A673 (cell line): ENCODE data around the gene UTP20.

Experiments used
- EZH2 ChIP-seq: fragments of 200-600 bp; sonication (generic); IDR thresholded peaks from 2 replicates; pipeline ENCODE4 v1.6.1; 2017; ENCODE audit warnings: borderline replicate concordance, low read depth, mild to moderate bottlenecking, mixed read lengths, antibody characterized with exemption, low read length; ENCODE audit not compliant: poor library complexity, severe bottlenecking
- TF ChIP-seq, protein P1 (sequence below): fragments of 300-800, 200-600 bp; sonication (generic); conservative IDR thresholded peaks from 2 replicates; pipeline ENCODE4 v1.5.1; 2017; ENCODE audit warnings: low read depth, mild to moderate bottlenecking, antibody characterized with exemption, low read length, moderate library complexity, mixed read lengths

DNA sequence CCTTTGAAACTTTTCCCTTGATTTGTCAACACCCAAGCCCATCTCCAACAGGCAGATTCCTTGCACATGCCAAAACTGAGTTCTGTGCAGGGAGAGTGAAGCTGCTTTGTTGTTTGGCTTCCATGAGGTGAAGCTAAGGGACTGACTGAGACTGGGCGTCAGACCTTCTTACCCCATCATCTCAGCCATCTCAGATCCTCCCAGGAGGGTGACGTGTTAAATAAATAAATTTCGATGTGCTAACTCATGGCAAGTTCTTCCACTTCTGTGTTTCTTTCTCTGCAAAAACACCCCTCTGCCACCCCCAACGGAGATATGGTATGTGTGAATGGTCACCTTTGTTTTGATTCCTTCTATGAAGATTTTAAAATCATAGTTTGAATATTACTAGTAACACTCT lies 17.8 kb downstream of the UTP20 start:
- TF ChIP-seq, protein P1, sequence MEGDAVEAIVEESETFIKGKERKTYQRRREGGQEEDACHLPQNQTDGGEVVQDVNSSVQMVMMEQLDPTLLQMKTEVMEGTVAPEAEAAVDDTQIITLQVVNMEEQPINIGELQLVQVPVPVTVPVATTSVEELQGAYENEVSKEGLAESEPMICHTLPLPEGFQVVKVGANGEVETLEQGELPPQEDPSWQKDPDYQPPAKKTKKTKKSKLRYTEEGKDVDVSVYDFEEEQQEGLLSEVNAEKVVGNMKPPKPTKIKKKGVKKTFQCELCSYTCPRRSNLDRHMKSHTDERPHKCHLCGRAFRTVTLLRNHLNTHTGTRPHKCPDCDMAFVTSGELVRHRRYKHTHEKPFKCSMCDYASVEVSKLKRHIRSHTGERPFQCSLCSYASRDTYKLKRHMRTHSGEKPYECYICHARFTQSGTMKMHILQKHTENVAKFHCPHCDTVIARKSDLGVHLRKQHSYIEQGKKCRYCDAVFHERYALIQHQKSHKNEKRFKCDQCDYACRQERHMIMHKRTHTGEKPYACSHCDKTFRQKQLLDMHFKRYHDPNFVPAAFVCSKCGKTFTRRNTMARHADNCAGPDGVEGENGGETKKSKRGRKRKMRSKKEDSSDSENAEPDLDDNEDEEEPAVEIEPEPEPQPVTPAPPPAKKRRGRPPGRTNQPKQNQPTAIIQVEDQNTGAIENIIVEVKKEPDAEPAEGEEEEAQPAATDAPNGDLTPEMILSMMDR, result no peak
- no peak for TF ChIP-seq EZH2
